Naive thymus-derived CD8-positive, alpha-beta T cell (primary cell): ENCODE measurements around the gene RRP36. TPM values are rescaled to one million over a fixed set of nuclear protein-coding genes. Genes with fewer than 3 reads are reported as not detected.

Experiments
- ATAC-seq, 2 donors: fragments of 150-1000 bp; cut with Tn5 transposase in 1 of 2; sonication (Bioruptor Pico), chemical (Tn5 transposase) in 1 of 2; 1 replicate in 1 of 2; 2 replicates in 1 of 2; pipeline ENCODE4 v1.10.0; 2021; ENCODE audit warnings: mild to moderate bottlenecking in 2 of 2, moderate library complexity in 2 of 2
- POLR2A ChIA-PET: fragments of 350-600 bp; sonication (Branson Sonifier 250); formaldehyde crosslinking; loops from one replicate; lab custom pipeline; 2021; ENCODE audit warnings: antibody characterized with exemption; lab: Charles Lee
- DNase-seq, 10 donors: peaks; one replicate each; pipeline versions ENCODE4 v3.0.0 to v3.0.0-alpha.2; 2020 to 2022
- H3K27ac Mint-ChIP-seq, 10 donors: one replicate each; pipeline ENCODE4 v1.8.0; 2020 to 2022; ENCODE audit warnings: mild to moderate bottlenecking in 10 of 10, mixed read lengths in 10 of 10, moderate library complexity in 4 of 10, inconsistent platforms in 1 of 10
- H3K27me3 Mint-ChIP-seq, 5 donors: one replicate each; pipeline ENCODE4 v1.8.0; 2021 to 2022; ENCODE audit warnings: mixed read lengths in 5 of 5
- H3K36me3 Mint-ChIP-seq, 3 donors: one replicate each; pipeline ENCODE4 v1.8.0; 2020 to 2022; ENCODE audit warnings: mixed read lengths in 3 of 3, mild to moderate bottlenecking in 2 of 3, inconsistent platforms in 1 of 3
- H3K4me1 Mint-ChIP-seq, 4 donors: one replicate each; pipeline ENCODE4 v1.8.0; 2021 to 2022; ENCODE audit warnings: mixed read lengths in 4 of 4
- H3K4me3 Mint-ChIP-seq, 10 donors: one replicate each; pipeline ENCODE4 v1.8.0; 2020 to 2022; ENCODE audit warnings: mild to moderate bottlenecking in 10 of 10, mixed read lengths in 10 of 10, moderate library complexity in 6 of 10, inconsistent platforms in 1 of 10
- H3K9me3 Mint-ChIP-seq, 9 donors: one replicate each; pipeline ENCODE4 v1.8.0; 2020 to 2022; ENCODE audit warnings: mixed read lengths in 9 of 9, mild to moderate bottlenecking in 3 of 9, inconsistent platforms in 1 of 9, moderate library complexity in 1 of 9
- polyA plus RNA-seq, 3 donors: library from polyadenylated mRNA; unstranded; fragments of 300-500 nt; fragmentation: Illumina TruSeq; gene quantifications; one replicate each; pipeline ENCODE4 v1.2.3, GENCODE V29; 2021
- total RNA-seq, 8 experiments: library from RNA in 2 of 8; stranded (reverse) in 2 of 8; gene quantifications; one replicate each; pipeline ENCODE4 v1.2.3 and lab custom pipeline; 2021 to 2026

The RRP36 gene
- total RNA-seq: 10 to 100 TPM; 53.9 to 55.5 TPM
- 10 to 100 TPM; 52.7 to 74.5 (median 57.8) TPM for polyA plus RNA-seq
- 26.2 to 94.4 (median 60.5) reads per million in 6 experiments for total RNA-seq (lab: John Stamatoyannopoulos, UW)

- peaks cover 0 to 61% (median 4%) of the 10 kb centered on the region in 3 donors for H3K36me3 Mint-ChIP-seq
- H3K27me3 Mint-ChIP-seq: no peaks in the 10 kb centered on the region
- no peaks in the 10 kb centered on the region for H3K9me3 Mint-ChIP-seq
- ATAC-seq: peak; percentile 83 to 88
- peak; percentile 39 to 76 (median 58) for DNase-seq
- H3K4me3 Mint-ChIP-seq: peak within 1 kb of the TSS; percentile 95 to 99 (median 98)
- POLR2A ChIA-PET: interaction anchor here (0.6 to 3.7 kb wide), 14 partner anchors 11 to 495 kb away, joined by 3 to 38 read pairs (median 4); partner anchors contain the start of genes CNPY3, CUL7, CUL9 and KLC4
- peak within 1 kb of the TSS; percentile 68 to 97 (median 93) for H3K27ac Mint-ChIP-seq
- peaks cover 34 to 50% (median 48%) of the 10 kb centered on the region in 4 donors for H3K4me1 Mint-ChIP-seq
Measured at GRCh38 chr6:43021270-43022047, at the start of gene RRP36. TSS of gene RRP36 (plus strand) at chr6:43021623. CDS start at chr6:43021655, 32 bp downstream.

GRCh38 chr6:42971746-42972327 lies 49.6 kb upstream of the RRP36 start:
- Mint-ChIP-seq H3K9me3 (no peaks in the 10 kb centered on the region), H3K27me3 (no peaks in the 10 kb centered on the region), H3K4me3 (no peak overlapping the region), H3K36me3 (peaks cover 0 to 18% (median 4%) of the 10 kb centered on the region in 3 donors), H3K4me1 (peaks cover 9 to 29% (median 21%) of the 10 kb centered on the region in 4 donors), H3K27ac (peak overlapping the region in 1 of 10 donors; percentile 2)
- POLR2A ChIA-PET: interaction anchor here (1.2 to 3.4 kb wide), 2 partner anchors 12 to 42 kb away, joined by 4 to 11 read pairs; partner anchors contain the start of genes CNPY3 and PPP2R5D
- no peak for ATAC-seq
- no peak for DNase-seq

- no peak for DNase-seq
- Mint-ChIP-seq H3K9me3 (no peaks in the 10 kb centered on the region), H3K27ac (peak overlapping the region in 8 of 10 donors; percentile 40 to 84 (median 72)), H3K4me3 (peak overlapping the region in 1 of 10 donors; percentile 10), H3K36me3 (peaks cover 0 to 12% (median 4%) of the 10 kb centered on the region in 3 donors), H3K4me1 (peaks cover 8 to 42% (median 32%) of the 10 kb centered on the region in 4 donors), H3K27me3 (no peaks in the 10 kb centered on the region)
- ATAC-seq: no peak
- POLR2A ChIA-PET: interaction anchor here (3.3 kb wide), 1 partner anchor 10 kb away, joined by 18 read pairs; the partner anchor contains the start of gene PPP2R5D
Measured at GRCh38 chr6:42973926-42974325, 47.5 kb upstream of the RRP36 start.

- Mint-ChIP-seq H3K4me3 (no peak overlapping the region), H3K27me3 (no peaks in the 10 kb centered on the region), H3K36me3 (peaks cover 0 to 12% (median 4%) of the 10 kb centered on the region in 3 donors), H3K9me3 (no peaks in the 10 kb centered on the region), H3K4me1 (peaks cover 14 to 51% (median 43%) of the 10 kb centered on the region in 4 donors), H3K27ac (peak overlapping the region in 9 of 10 donors; percentile 8 to 77 (median 52))
- ATAC-seq (no peak), DNase-seq (no peak)
- POLR2A ChIA-PET: interaction anchor here (0.7 to 3.3 kb wide), 7 partner anchors 9 to 46 kb away, joined by 3 to 18 read pairs (median 3); partner anchors contain the start of genes CNPY3, KLHDC3 and PPP2R5D
Measured at GRCh38 chr6:42974919-42975505, 46.4 kb upstream of the RRP36 start.

- DNase-seq (no peak), ATAC-seq (no peak)
- no peaks in the 10 kb centered on the region for H3K27me3 Mint-ChIP-seq
- H3K4me1 Mint-ChIP-seq: peaks cover 15 to 58% (median 45%) of the 10 kb centered on the region in 4 donors
- peak overlapping the region; percentile 66 to 92 (median 87) for H3K4me3 Mint-ChIP-seq
- H3K27ac Mint-ChIP-seq: peak overlapping the region; percentile 81 to 95 (median 93)
- H3K9me3 Mint-ChIP-seq: no peaks in the 10 kb centered on the region
- peaks cover 0 to 10% (median 4%) of the 10 kb centered on the region in 3 donors for H3K36me3 Mint-ChIP-seq
- POLR2A ChIA-PET: interaction anchor here (0.8 to 4.2 kb wide), 24 partner anchors 10 to 459 kb away, joined by 3 to 144 read pairs (median 7); partner anchors contain the start of genes CNPY3, CUL7, GNMT and KLC4
Measured at GRCh38 chr6:42978487-42978838, 43.0 kb upstream of the RRP36 start.

- Mint-ChIP-seq H3K9me3 (no peaks in the 10 kb centered on the region), H3K27ac (peak within 1 kb of the TSS; percentile 96 to 100 (median 98)), H3K4me1 (peaks cover 16 to 59% (median 48%) of the 10 kb centered on the region in 4 donors), H3K36me3 (peaks cover 0 to 7% (median under 1%) of the 10 kb centered on the region in 3 donors), H3K4me3 (peak within 1 kb of the TSS; percentile 85 to 97 (median 94)), H3K27me3 (no peaks in the 10 kb centered on the region)
- DNase-seq: peak; percentile 83 to 99 (median 93)
- peak; percentile 91 to 93 for ATAC-seq
- POLR2A ChIA-PET: interaction anchor here (0.7 to 4.2 kb wide), 33 partner anchors 9 to 538 kb away, joined by 3 to 144 read pairs (median 5); partner anchors contain the start of genes BICRAL, CNPY3, CUL7 and GNMT
Measured at GRCh38 chr6:42978839-42979522, 42.4 kb upstream of the RRP36 start, which contains the start of gene PEX6. TSS of gene PEX6 (minus strand) at chr6:42979181. CDS start at chr6:42979150, 31 bp downstream.

- Mint-ChIP-seq H3K36me3 (peaks cover 0 to 6% (median 0%) of the 10 kb centered on the region in 3 donors), H3K4me3 (peak overlapping the region; percentile 85 to 97 (median 94)), H3K9me3 (no peaks in the 10 kb centered on the region), H3K27me3 (no peaks in the 10 kb centered on the region), H3K27ac (peak overlapping the region; percentile 96 to 100 (median 98)), H3K4me1 (peaks cover 17 to 57% (median 50%) of the 10 kb centered on the region in 4 donors)
- ATAC-seq: peak; percentile 6 to 12
- POLR2A ChIA-PET: interaction anchor here (0.7 to 4.2 kb wide), 31 partner anchors 9 to 537 kb away, joined by 3 to 144 read pairs (median 5); partner anchors contain the start of genes BICRAL, CNPY3, CUL7 and GNMT
- DNase-seq: peak in 3 of 10 donors; percentile 5 to 19 (median 13)
Measured at GRCh38 chr6:42979523-42980177, 41.8 kb upstream of the RRP36 start.

- Mint-ChIP-seq H3K27me3 (no peaks in the 10 kb centered on the region), H3K4me3 (peak overlapping the region in 7 of 10 donors; percentile 1 to 55 (median 28)), H3K27ac (peak overlapping the region; percentile 3 to 88 (median 80)), H3K36me3 (peaks cover 0 to 2% (median 0%) of the 10 kb centered on the region in 3 donors), H3K9me3 (no peaks in the 10 kb centered on the region), H3K4me1 (peaks cover 30 to 64% (median 56%) of the 10 kb centered on the region in 4 donors)
- DNase-seq: no peak
- POLR2A ChIA-PET: interaction anchor here (1.4 kb wide), 1 partner anchor 9 kb away, joined by 3 read pairs; no protein-coding TSS in a partner anchor
- no peak for ATAC-seq
Measured at GRCh38 chr6:42981836-42982235, 39.6 kb upstream of the RRP36 start.

GRCh38 chr6:42984001-42984923 lies 37.2 kb upstream of the RRP36 start, which contains the start of gene PPP2R5D:
TSS of gene PPP2R5D (plus strand) at chr6:42984570. CDS start at chr6:42984678, 108 bp downstream.
- POLR2A ChIA-PET: interaction anchor here (0.5 to 3.8 kb wide), 35 partner anchors 9 to 1197 kb away, joined by 3 to 72 read pairs (median 5); partner anchors contain the start of genes BICRAL, CNPY3, CUL7 and GNMT
- no peaks in the 10 kb centered on the region for H3K27me3 Mint-ChIP-seq
- peak within 1 kb of the TSS; percentile 91 to 99 (median 94) for H3K4me3 Mint-ChIP-seq
- H3K4me1 Mint-ChIP-seq: peaks cover 40 to 66% (median 62%) of the 10 kb centered on the region in 4 donors
- H3K36me3 Mint-ChIP-seq: peaks cover 0 to 15% (median under 1%) of the 10 kb centered on the region in 3 donors
- DNase-seq (peak; percentile 86 to 99 (median 97)), ATAC-seq (peak; percentile 93)
- peak within 1 kb of the TSS; percentile 96 to 99 (median 97) for H3K27ac Mint-ChIP-seq
- H3K9me3 Mint-ChIP-seq: no peaks in the 10 kb centered on the region
